Frontal cortex (tissue), 4 donors: Measurements from ENCODE around the gene SUN3. TPM values are rescaled to one million over a fixed set of nuclear protein-coding genes. Genes with fewer than 3 reads are reported as not detected.

ENCODE experiments used
- DNase-seq, 2 donors: peaks; one replicate each; pipeline ENCODE4 v3.0.0; 2012; ENCODE audit warnings: low spot score in 2 of 2
- FAIRE-seq: peaks from 2 replicates; lab custom pipeline; 2012; peaks lifted over from hg19 to GRCh38; lab: Jason Lieb, UNC
- total RNA-seq: library from RNA; depleted of rRNA; stranded (reverse); fragments of >200 nt; gene quantifications from one replicate; pipeline ENCODE4 v1.2.3, GENCODE V29; 2014
- donor health status: control.
- donor health status: control.
- donor health status: control.

SUN3 gene, protein sequence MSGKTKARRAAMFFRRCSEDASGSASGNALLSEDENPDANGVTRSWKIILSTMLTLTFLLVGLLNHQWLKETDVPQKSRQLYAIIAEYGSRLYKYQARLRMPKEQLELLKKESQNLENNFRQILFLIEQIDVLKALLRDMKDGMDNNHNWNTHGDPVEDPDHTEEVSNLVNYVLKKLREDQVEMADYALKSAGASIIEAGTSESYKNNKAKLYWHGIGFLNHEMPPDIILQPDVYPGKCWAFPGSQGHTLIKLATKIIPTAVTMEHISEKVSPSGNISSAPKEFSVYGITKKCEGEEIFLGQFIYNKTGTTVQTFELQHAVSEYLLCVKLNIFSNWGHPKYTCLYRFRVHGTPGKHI
- total RNA-seq = not detected

DNA sequence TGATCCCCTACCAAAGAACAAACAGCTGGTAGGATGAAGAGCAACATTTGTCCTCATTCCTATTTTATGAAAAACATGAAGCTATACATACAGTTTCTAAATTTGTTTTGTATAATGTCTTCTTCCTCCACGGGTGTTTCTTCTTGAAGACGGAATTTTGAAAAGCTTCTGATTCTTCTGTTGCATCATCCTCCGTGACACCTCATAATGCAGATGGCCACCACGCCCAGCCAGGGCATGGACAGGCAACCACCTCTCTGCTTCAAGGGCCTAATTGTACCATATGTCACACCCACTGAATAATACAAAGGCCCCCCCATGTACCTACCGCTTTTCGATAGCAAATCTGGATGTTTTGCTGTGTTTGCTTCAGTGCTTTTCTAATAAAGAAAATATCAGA, at the start of gene SUN3:
SUN3 (minus strand) TSS at position 170 of the 400 bp plus-strand sequence; CDS start at position 1, 169 bp downstream.
- no peak for FAIRE-seq
- DNase-seq = no peak

DNA sequence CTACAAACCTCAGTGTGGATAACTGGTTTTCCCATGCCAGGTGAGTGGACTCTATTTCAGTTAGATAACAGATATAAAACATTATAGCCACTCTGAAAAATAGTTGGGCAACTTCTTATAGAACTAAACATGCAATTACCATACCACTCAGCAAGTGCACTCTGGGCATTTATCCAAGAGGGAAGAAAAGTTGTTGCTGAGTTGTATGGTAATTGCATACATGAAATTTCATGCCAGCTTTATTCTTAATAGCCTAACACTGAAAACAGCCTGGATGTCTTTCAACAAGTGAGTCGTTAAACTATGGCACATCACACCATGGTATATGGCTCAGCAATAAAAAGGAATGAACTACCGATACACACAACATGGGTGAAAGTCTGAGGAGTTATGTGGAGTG, 49.6 kb upstream of the SUN3 start:
- FAIRE-seq (no peak), DNase-seq (no peak)

DNA sequence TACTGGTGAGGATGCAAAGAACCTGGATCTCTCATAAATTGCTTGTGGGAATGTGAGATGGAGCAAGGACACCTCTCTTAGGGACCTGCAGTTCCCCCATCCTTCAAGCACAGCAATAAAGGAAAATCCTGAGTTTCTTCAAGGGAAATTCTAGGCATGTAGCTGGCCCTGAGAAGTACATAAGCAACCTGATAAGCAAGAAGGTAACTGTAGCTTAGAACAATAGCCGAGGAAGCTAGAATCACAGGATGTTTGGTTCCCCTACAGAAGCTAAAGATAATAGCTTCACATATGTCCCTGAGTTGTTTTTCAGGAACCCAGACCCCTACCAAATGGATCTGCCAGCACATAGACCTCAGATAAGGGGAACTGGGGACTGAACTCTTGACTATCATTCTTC, 48.5 kb upstream of the SUN3 start:
- FAIRE-seq = no peak
- DNase-seq = no peak

DNA sequence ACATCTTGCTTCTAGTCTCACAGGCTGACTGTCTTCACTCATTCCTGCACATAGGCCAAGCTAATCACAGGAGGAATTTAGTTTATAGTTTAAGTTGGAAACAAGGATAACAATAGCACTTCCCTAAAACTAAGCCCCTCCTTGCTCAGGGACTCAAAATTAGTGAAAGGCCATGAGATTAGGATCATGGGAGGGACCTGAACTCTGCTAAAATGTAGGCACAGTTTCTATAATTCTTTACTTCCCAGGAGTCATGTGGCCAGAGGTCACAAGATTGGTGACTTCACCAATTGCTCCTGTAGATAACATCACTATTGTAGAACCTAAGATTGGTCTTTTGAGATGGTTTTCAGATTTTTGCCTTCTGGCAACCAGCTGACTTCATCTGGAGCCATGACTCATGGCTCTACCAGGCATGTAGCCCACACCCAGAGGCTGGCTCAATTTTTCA, 45.3 kb upstream of the SUN3 start:
- FAIRE-seq (no peak), DNase-seq (no peak)

DNA sequence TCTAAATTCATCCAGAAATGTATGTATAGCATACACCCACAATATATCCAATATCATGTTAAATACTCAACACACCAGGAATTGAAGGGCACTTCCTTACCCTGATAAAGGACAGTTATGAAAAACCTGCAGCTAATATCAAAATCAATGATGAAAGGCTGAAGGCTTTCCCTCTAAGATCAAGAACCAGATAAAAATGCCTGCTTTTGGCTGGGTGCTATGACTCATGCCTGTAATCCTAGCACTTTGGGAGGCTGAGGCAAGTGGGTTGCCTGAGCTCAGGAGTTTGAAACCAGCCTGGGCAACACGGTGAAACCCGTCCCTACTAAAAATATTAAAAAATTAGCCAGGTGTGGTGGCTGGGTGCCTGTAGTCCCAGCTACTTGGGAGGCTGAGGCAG, 38.6 kb upstream of the SUN3 start:
- FAIRE-seq (no peak), DNase-seq (no peak)

DNA sequence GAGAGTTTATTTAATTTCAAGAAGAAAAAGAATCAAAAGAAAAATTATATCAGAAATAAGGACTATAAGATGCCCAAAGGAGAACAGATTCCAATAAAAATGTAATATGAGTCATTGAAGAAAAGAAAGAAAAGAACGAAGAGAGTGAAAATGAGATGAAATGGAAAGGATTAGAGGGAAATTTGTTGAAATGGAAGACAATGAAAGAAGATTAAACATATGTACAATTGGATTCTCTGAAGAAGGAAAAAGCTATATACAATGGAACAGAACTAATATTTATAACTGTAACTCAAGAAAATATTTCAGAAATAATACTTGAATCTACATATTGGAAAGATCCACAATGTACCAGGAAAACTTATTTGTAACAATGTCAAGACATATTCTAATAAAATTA, 35.1 kb upstream of the SUN3 start:
- FAIRE-seq (no peak), DNase-seq (no peak)

DNA sequence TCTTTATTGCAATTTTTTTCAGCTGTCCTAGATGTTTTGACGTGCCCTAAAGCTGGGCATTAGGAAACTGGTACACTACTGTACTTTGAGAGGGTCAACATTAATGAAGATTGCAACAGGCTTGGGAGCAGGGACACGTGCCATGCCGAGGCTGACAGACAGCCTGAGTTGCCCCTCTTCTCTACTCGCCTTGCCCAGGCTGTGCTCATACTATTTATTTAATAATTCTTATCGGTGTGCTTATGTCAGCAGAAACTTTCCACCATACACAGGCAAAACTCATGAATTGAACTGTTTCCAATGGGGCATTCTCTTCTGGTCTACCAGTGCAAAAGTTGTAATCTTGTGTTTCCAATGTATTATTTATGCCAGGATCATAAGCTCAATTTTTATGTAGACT, 30.8 kb upstream of the SUN3 start:
- DNase-seq = no peak
- no peak for FAIRE-seq

DNA sequence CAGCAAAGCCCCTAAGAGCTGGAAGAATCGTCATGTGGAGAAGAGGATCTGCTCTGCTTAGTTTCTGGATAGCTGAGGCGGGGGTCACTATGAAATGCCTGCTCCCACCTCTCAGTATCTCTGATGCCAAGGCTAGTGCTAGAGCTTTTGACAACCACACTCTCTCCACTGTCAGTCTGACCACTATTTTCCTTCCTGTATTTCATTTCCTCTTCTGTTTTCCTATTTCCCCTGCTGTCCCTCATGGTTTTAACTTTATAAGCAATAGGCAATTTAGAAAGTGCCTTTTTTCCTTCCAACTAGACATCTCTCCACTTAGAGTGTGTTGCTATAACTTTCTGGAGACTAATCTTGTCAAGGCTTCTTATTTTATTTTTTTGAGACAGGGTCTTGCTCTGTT, 30.1 kb upstream of the SUN3 start:
- DNase-seq = no peak
- FAIRE-seq = no peak

DNA sequence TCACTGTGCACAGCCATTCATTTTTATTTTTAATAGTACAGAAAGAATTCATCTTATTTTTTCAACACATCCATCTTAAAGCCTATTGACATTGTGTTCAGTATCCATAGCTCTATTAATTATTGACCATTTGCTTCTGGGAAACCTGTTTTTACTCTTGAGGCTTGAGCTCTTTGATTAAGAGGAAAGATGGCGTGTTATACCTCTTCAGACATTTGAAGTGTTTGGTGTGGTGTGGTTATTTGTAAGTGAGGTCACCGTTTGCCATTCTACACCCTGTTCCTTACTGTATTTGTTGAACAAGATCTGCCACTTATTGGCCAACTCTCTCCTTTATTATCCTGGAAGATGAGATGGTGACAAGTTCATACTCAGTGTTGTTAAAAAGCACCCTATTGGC, 24.8 kb upstream of the SUN3 start:
- FAIRE-seq (no peak), DNase-seq (no peak)

DNA sequence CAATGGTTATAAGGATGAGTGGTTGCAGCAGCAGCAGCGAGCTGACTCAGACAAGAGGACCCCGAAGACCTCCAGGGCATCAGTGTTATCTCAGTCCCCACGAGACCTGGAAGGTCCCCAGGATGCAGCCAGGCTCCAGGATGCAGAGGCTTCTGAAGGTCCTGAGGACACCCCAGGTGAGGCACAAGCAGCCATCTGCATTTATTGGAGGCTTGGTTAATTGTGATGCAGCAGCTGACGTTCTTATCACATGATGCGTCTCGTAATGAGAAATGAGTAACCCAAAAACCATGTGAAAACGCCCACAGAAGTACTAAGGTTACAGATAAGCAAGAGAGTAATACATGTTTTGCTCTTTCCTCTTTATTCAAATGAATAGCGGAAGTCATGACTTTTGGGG, 23.8 kb upstream of the SUN3 start:
- DNase-seq = no peak
- FAIRE-seq = no peak

DNA sequence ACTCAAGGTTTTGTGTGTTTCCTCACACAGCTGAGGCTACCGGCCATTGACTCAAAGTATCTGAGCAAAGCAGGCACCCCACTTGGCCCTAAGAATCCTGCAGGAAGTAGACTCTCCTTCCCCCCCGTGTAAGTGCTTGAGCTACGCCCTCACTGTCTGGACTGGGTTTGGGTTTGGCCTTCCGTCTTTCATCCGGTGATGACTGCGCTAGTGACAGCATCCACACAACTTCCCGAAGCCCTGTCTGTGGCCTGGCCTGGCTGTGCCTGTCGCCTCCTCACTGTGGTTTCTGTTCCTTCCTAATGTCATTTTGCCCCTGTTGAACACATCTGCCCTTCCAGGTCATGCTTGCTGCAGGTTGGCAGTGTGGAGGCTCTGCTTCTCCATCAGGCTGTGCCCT, 20.9 kb upstream of the SUN3 start:
- FAIRE-seq (no peak), DNase-seq (no peak)

DNA sequence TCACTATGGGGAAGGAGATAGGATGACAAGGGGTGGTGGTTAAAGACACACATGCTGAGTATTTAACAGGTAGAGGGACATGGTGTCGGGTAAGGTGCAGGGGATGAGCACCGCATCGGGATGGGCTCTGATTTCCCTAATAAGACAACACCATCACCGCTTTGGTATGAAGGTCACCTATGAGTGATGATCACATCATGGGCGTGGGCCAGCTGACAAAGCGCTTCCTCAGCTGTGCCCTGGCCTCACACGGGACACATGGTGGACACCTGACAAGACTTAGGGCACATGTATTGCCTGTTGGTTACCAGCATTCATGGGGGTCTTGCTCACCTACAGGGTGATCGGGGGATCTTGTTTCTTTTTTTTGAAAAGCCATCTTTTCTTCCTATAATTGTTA, 19.2 kb upstream of the SUN3 start:
- FAIRE-seq = no peak
- no peak for DNase-seq

DNA sequence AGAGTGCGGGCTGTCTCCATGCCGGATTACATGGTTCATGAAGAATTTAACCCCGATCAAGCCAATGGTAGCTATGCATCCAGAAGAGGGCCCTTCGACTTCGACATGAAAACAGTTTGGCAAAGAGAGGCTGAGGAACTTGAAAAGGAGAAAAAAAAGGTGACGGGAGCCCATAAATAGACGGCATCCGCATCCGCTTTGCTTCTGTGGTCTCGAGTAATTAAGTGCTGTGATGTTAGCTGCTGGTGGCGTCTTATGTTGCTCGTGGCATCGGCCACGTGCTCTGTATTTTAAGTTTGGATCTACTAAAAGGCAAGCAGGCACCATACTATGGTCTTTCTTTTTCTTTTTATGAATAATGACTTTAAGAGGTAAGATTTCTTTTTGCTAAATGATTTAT, 17.6 kb upstream of the SUN3 start:
- FAIRE-seq (no peak), DNase-seq (no peak)

DNA sequence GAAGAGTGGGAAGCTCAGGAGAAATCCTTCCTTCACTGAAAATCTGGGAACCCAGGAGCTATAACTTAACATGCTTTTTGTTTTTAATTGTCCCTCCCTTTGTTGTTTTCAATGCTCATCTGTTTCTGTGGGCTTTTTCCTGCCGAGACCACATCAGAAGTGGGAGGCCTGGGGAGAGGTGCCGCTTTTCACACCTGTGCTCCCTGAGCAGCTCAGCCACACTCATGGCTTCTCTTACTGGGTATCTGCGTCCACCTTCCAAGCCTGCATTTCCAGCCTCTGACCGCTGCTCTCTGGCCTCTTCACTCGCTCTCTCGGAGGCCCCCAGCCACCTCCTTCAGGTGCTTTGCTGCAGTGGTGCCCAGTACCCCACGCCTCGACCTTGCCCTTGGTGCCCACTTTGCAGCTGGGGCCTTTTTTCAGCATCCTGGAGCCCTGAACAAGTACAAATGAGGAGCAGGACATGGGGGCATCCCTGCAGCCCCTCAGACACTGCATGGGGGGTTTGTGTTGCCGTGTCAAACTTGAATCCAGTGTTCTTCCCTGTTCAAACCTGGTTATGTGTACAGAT, 16.4 kb upstream of the SUN3 start:
- DNase-seq = no peak
- FAIRE-seq = no peak

DNA sequence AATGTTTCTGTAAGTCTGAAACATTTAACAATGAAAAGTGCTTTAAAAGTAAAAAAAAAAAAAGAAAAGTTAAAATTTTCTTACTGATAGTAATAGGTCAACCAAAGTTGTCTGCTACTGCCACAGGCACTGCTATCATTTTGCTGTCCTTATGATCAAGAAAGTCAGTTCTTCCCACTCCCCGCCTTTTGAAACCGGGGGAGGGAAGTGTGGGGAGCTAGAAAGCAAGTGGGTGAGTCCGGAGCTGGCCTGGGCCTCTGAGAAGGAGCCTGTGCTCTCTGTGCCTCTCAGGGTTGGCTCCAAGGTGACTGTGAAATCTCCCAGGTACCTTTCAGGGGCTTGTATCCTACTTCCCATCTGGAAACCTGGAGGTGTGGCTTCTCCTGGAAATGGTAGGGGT, 13.7 kb upstream of the SUN3 start:
- no peak for DNase-seq
- no peak for FAIRE-seq

DNA sequence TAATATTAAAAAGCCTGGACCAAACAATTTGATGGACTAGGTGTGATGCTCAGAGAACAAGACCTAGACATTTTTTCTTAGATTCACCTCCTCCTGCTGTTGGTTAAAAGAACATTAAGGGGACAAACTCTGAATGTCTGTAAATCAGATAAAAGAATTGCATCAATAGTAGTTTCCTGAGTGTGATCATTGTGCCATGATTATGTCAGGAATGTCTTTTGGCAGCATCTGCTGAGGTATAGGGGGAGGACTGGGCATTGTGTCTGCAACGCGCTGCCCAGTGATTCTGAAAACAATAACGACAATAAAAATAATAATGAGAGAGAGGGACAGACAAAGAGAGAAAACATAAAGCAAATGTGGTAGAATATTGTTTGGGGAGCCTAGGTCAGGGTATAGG, 13.3 kb upstream of the SUN3 start:
- DNase-seq = no peak
- FAIRE-seq = no peak

DNA sequence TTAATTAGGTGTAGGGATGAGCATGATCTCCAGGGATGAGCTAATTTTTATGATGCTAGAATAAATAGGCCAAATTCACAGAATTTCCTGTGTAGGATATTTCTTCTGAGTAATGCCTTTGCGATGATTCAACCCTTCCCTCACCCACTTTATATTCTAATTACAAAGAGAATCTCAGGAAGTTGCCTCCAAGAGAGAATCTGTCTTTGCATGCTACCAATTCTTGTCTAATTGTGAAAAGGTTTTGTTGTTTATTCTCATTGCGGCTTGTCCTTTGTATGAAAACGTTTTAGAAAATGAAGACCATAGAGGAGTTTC, 12.7 kb upstream of the SUN3 start:
- no peak for FAIRE-seq
- DNase-seq = no peak

DNA sequence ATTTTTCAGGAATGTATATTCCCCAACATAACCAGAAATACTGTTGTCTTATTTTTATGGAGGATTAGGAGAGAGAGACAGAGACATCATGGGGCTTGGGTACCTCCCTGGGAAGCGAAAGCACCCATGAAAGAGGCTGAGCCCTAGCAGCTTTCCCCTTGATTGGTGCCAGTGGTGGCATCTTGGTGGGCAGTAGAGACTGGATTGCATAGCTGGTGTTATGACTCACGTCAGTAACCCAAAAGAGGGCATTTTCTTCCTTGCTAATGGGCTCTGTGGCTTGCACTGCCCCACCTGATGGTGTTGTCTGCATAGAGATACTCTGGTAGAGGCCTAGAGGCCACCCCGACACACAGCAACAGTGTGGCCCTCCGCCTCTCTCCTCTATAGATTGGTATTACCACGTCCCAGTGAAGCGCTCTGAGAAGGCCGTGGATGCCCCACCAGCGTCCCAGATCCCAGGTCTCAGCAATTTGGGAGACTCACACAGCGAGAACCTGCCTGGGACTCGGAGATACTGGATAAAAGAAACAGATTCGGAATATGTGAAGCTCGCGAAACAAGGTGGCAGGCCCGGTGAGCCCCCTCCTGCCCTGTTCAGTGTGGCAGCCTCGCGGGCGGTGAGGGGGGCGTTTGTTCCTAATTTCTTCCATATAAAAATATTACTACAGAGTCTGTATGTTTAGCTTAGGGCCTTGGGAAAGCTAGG, 12.2 kb upstream of the SUN3 start:
- DNase-seq (no peak), FAIRE-seq (no peak)

DNA sequence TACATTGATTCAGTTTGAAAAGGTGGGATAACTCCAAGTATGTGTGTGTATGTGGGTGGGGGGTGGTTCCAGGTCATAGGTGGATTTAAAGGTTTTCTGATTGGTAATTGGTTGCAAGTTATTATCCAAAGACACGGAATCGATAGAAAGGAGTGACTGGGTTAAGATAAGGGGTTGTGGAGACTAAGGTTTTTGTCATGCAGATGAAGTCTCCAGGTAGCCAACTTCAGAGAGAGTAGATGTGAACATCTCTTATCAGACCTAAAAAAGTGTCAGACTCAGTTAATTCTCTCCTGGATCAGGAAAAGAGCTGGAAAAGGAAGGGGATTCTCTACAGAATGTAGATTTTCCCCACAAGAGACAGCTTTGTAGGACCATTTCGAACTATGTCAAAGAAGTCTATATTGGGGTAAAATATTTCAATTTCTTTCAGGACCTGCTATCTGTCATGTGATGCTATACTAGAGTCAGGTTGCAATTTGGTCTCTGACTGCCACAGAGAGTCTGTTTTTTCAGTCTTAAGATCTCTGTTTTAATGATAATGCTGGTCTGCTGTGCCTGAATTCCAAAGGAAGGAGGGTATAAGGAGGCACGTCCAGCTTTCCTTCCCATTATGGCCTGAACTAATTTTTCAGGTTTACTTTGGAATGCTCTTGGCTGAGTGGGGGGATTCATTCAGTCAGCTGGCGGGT, 10.1 kb upstream of the SUN3 start:
- DNase-seq (no peak), FAIRE-seq (no peak)

DNA sequence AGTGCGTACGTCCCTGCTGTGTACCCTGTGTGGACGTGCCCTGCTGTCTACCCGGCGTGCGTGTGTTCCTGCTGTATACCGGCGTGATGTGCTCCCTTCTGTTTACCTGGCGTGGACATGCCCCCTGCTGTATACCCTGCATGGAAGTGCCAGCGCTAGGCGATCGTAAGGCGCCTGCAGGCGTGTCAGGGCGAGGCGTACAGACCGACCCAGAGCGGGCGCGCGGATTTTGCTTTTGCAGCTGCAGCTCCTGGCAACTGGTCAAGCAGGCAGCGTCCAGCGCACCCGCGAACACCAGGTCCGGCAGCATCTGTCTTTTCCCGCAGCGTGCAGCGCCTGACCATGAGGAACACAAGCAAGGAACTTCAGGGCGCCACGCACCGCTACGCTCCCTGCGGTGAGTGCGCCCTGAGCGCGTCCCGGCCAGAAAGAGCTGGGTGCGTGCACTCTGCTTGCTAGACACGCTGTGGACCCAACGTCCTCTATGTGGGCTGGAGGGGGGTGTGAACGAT, 7.1 kb upstream of the SUN3 start:
- DNase-seq (no peak), FAIRE-seq (no peak)
